K562 (cell line): ENCODE measurements around the gene IRAK4.

Experiments used
- CTCF ChIP-seq, 3 experiments: IDR thresholded peaks in 2 of 3; conservative IDR thresholded peaks in 1 of 3; 2 replicates each; pipeline ENCODE4 v1.5.1; 2011 to 2012; ENCODE audit warnings: low read length in 3 of 3, mild to moderate bottlenecking in 3 of 3, control low read depth in 2 of 3, improper control_type of control experiment in 1 of 3, inconsistent platforms in 1 of 3, low read depth in 1 of 3, mixed read lengths in 1 of 3, moderate library complexity in 1 of 3; ENCODE audit not compliant: insufficient read depth in 2 of 3
- E2F8 ChIP-seq: fragments of 450-650 bp; IDR thresholded peaks from 2 replicates; pipeline ENCODE4 v1.7.1; 2018; ENCODE audit warnings: mild to moderate bottlenecking, low read depth; ENCODE audit not compliant: partially characterized antibody
- EZH2 ChIP-seq: IDR thresholded peaks from 2 replicates; pipeline ENCODE4 v1.6.1; 2012; ENCODE audit warnings: low read depth, mild to moderate bottlenecking, inconsistent platforms, low read length, borderline replicate concordance
- HCFC1 ChIP-seq: IDR thresholded peaks from 2 replicates; pipeline ENCODE4 v1.6.1; 2012; ENCODE audit warnings: low read depth, low read length, improper control_type of control experiment
- HMG20B ChIP-seq: fragments of 250-450 bp; sonication (Bioruptor Pico); IDR thresholded peaks from 2 replicates; pipeline ENCODE4 v1.5.0; 2021; ENCODE audit warnings: mild to moderate bottlenecking
- MYC ChIP-seq, 2 experiments: fragments of 250-450 bp in 1 of 2; sonication (Bioruptor Pico) in 1 of 2; IDR thresholded peaks; 2 replicates each; pipeline versions ENCODE4 v1.5.1 to v1.6.1; 2012 to 2021; ENCODE audit warnings: low read depth in 2 of 2, borderline replicate concordance in 1 of 2, improper control_type of control experiment in 1 of 2, low read length in 1 of 2, mild to moderate bottlenecking in 1 of 2, moderate library complexity in 1 of 2
- NFATC3 ChIP-seq: fragments of 450-650 bp; IDR thresholded peaks from 2 replicates; pipeline ENCODE4 v1.6.1; 2017; ENCODE audit warnings: mild to moderate bottlenecking
- RBFOX2 ChIP-seq: fragments of 200-400 bp; formaldehyde crosslinking; IDR thresholded peaks from 2 replicates; pipeline ENCODE4 v1.6.1; 2017; ENCODE audit warnings: low read depth, mild to moderate bottlenecking, low read length, moderate library complexity
- TFAM ChIP-seq: fragments of 250-450 bp; sonication (Bioruptor Pico); conservative IDR thresholded peaks from 2 replicates; pipeline ENCODE4 v1.5.0; 2021; ENCODE audit warnings: mild to moderate bottlenecking, moderate library complexity
- ZNF347 ChIP-seq: fragments of 450-650 bp; formaldehyde crosslinking; IDR thresholded peaks from 2 replicates; pipeline ENCODE4 v1.4.0; 2020; ENCODE audit warnings: low read depth, mild to moderate bottlenecking, moderate library complexity
- ZNF76 ChIP-seq: fragments of 250-450 bp; sonication (Bioruptor Pico); IDR thresholded peaks from 2 replicates; pipeline ENCODE4 v1.4.0; 2020; ENCODE audit warnings: mild to moderate bottlenecking, moderate library complexity, borderline replicate concordance
- TF ChIP-seq, protein P1 (sequence below): fragments of 450-650 bp; formaldehyde crosslinking; IDR thresholded peaks from 2 replicates; pipeline ENCODE4 v1.4.0; 2022; ENCODE audit warnings: missing genetic modification characterization

DNA sequence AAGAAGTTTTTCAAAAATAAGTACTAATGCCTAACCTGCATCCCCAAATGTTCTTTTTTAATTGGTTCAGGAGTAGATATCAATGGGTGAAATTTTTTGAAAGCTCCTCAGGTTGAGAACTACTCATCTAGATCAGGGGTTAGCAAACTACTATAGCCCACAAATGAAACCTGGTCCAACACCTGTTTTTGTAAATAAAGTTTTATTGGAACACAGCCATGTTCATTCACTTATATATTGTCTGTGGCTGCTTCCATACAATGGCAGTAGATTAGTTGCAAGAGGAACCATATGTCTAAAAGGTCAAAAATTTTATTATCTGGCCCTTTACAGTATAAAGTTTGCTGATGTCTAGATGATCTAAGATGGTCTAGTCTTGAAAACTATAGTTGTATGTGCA lies 13.9 kb upstream of the IRAK4 start:
- TF ChIP-seq HMG20B (CRISPR knock-in tag) (no peak), CTCF (IDR thresholded peaks at IDR 0.05 in 2 of 3, conservative IDR thresholded peaks at IDR 0.05 in 1 of 3; ENCODE audit: insufficient read depth in 2 of 3, low read depth in 1 of 3, low read length in 3 of 3) (no peak), E2F8 (no peak), ZNF76 (CRISPR knock-in tag) (no peak), MYC (IDR thresholded peaks at IDR 0.05; ENCODE audit: low read depth, low read length) (no peak), MYC (CRISPR knock-in tag; IDR thresholded peaks at IDR 0.05; ENCODE audit: borderline replicate concordance, low read depth) (no peak), HCFC1 (no peak), ZNF347 (CRISPR knock-in tag) (no peak), NFATC3 (no peak), RBFOX2 (no peak), TFAM (CRISPR knock-in tag) (no peak), EZH2 (no peak)
- TF ChIP-seq, protein P1, sequence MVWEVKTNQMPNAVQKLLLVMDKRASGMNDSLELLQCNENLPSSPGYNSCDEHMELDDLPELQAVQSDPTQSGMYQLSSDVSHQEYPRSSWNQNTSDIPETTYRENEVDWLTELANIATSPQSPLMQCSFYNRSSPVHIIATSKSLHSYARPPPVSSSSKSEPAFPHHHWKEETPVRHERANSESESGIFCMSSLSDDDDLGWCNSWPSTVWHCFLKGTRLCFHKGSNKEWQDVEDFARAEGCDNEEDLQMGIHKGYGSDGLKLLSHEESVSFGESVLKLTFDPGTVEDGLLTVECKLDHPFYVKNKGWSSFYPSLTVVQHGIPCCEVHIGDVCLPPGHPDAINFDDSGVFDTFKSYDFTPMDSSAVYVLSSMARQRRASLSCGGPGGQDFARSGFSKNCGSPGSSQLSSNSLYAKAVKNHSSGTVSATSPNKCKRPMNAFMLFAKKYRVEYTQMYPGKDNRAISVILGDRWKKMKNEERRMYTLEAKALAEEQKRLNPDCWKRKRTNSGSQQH (CRISPR knock-in tag): no peak
